BLaER1 (cell line): ENCODE measurements around the gene PFKFB1.

ENCODE experiments used
- H3K27ac ChIP-seq: shearing (Covaris generic); formaldehyde crosslinking; 2 replicates; pipeline ENCODE4 v1.8.1; 2022
- H3K27me3 ChIP-seq: shearing (Covaris generic); formaldehyde crosslinking; 2 replicates; pipeline ENCODE4 v1.8.1; 2022
- H3K36me3 ChIP-seq: shearing (Covaris generic); formaldehyde crosslinking; 2 replicates; pipeline ENCODE4 v1.8.1; 2022
- H3K4me1 ChIP-seq: shearing (Covaris generic); formaldehyde crosslinking; 2 replicates; pipeline ENCODE4 v1.8.1; 2022
- H3K4me2 ChIP-seq: shearing (Covaris generic); formaldehyde crosslinking; 2 replicates; pipeline ENCODE4 v1.8.1; 2022
- H3K4me3 ChIP-seq: shearing (Covaris generic); formaldehyde crosslinking; 2 replicates; pipeline ENCODE4 v1.8.1; 2022
- H3K9ac ChIP-seq: shearing (Covaris generic); formaldehyde crosslinking; 2 replicates; pipeline ENCODE4 v1.8.1; 2022
- H3K9me3 ChIP-seq: shearing (Covaris generic); formaldehyde crosslinking; 2 replicates; pipeline ENCODE4 v1.8.1; 2022
- H4K20me1 ChIP-seq: shearing (Covaris generic); formaldehyde crosslinking; 2 replicates; pipeline ENCODE4 v1.8.1; 2022
- Cebpa-rat ChIP-seq: shearing (Covaris generic); IDR thresholded peaks from 2 replicates; pipeline ENCODE4 v1.8.1; 2022

PFKFB1 gene

DNA sequence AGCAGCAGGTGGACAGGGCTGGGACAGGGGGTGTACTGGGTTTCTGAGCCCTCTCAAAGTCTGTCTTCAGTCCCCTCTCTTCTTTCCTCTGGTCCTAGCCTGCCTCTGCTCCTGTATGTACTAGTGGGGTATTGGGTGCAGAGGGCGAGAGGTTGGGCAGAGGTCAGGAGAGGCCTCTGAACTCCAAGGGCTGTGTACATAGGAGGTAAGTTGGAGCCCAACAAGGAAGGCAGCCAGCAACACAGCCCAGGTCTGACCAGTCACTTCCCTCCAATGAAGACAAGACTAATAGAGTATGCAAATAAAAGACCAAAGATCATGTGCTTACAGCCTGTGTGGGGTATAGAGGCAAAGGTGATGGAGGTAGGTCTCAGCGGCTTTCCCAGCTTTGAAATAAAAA, at the start of gene PFKFB1:
Gene PFKFB1 (minus strand): TSS at position 90 of the 400 bp plus-strand sequence. CDS start 181 bp downstream, outside the sequence.
- H3K27ac ChIP-seq = no peak within 1 kb of the TSS
- H3K9me3 ChIP-seq = no peaks in the 10 kb centered on the region
- no peaks in the 10 kb centered on the region for H4K20me1 ChIP-seq
- peaks cover under 1% of the 10 kb centered on the region; the same call in 1 of the 2 replicates for H3K4me1 ChIP-seq
- H3K27me3 ChIP-seq = peaks cover 97% of the 10 kb centered on the region
- TF ChIP-seq Cebpa-rat = no peak
- H3K9ac ChIP-seq = no peak within 1 kb of the TSS
- H3K36me3 ChIP-seq = no peaks in the 10 kb centered on the region
- H3K4me3 ChIP-seq = no peak within 1 kb of the TSS
- H3K4me2 ChIP-seq = no peak within 1 kb of the TSS

DNA sequence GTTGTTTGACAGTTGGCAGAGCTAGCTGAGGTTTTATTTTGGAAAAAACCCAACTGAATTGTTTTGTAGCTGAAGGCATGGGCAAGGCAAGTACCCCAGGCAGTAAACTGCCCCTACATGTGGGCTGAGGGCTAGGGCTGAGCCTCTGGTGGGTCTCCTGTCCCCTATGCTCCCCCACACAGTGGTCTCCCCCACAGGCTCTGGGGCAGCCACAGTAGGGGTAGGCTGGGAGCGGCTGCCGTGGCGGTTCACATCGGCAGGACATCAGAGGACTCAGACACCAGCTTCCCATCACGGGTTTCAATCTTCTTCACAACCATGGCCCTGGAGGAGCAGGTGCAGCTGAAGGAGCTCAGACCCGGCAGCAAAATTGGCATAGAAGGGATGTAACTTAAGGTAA, 47.5 kb upstream of the PFKFB1 start:
- TF ChIP-seq Cebpa-rat = no peak
- no peaks in the 10 kb centered on the region for H3K4me1 ChIP-seq
- H4K20me1 ChIP-seq = no peaks in the 10 kb centered on the region

DNA sequence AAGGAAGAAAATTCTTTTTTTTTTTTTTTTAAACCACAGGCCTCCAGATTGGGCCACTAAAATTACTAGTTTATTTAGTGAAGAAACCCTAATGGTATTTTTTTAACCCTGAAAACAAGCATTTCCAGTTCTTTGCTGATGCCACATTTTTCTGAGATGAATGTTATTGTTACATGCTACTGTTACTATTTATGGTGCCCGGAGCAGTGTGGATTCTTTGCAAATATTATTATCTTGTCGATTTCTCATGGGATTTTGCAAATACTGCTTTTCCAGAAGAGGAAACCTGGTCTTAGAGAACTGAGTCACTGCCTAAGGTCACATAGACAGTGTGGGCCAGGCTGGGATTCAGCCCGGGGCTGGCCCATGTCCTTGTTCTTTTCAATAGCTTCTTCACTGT, 45.5 kb upstream of the PFKFB1 start:
- Histone ChIP-seq H3K36me3 (no peaks in the 10 kb centered on the region), H3K4me2 (no peak overlapping the region), H3K9ac (no peak overlapping the region), H3K9me3 (peaks cover 11% of the 10 kb centered on the region; the same call in 1 of the 2 replicates), H3K4me3 (no peak overlapping the region), H4K20me1 (no peaks in the 10 kb centered on the region), H3K27ac (no peak overlapping the region), H3K4me1 (no peaks in the 10 kb centered on the region), H3K27me3 (0 out of 2 replicates have a peak, but pooled peaks cover 5% of the 10 kb centered on the region)
- TF ChIP-seq Cebpa-rat = no peak

More for the DNA sequence above, 47.5 kb upstream of the PFKFB1 start:
- Histone ChIP-seq H3K9me3 (peaks cover 6% of the 10 kb centered on the region; the same call in 1 of the 2 replicates), H3K4me2 (no peak overlapping the region), H3K27ac (no peak overlapping the region), H3K36me3 (no peaks in the 10 kb centered on the region), H3K4me3 (no peak overlapping the region), H3K9ac (no peak overlapping the region), H3K27me3 (0 out of 2 replicates have a peak, but pooled peaks cover 6% of the 10 kb centered on the region)

DNA sequence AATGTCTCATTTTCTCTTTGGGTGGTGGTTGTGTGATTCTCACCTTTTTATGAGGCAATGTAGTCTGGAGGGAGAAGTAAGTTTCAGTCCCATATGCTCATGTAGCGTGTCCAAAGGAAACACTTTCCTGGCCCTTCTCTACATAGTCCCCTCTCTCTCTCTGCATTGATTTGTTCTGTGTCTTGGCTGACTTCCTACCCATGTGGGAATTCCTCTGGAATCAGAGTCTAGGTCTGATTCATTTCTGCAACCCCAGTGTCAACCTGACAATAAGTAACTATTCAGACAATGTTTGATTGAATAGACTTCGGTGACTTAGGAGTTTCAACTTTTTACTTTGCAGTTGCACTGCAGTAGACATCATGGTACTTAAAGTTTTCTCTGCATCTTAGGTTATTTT, 39.4 kb upstream of the PFKFB1 start:
- no peak overlapping the region for H3K9ac ChIP-seq
- H3K27me3 ChIP-seq = peaks cover 43% of the 10 kb centered on the region
- peaks cover 5% of the 10 kb centered on the region; the same call in 1 of the 2 replicates for H3K9me3 ChIP-seq
- H4K20me1 ChIP-seq = no peaks in the 10 kb centered on the region
- no peak overlapping the region for H3K4me2 ChIP-seq
- H3K27ac ChIP-seq = no peak overlapping the region
- no peaks in the 10 kb centered on the region for H3K4me1 ChIP-seq
- no peak overlapping the region for H3K4me3 ChIP-seq
- TF ChIP-seq Cebpa-rat = no peak
- H3K36me3 ChIP-seq = no peaks in the 10 kb centered on the region

DNA sequence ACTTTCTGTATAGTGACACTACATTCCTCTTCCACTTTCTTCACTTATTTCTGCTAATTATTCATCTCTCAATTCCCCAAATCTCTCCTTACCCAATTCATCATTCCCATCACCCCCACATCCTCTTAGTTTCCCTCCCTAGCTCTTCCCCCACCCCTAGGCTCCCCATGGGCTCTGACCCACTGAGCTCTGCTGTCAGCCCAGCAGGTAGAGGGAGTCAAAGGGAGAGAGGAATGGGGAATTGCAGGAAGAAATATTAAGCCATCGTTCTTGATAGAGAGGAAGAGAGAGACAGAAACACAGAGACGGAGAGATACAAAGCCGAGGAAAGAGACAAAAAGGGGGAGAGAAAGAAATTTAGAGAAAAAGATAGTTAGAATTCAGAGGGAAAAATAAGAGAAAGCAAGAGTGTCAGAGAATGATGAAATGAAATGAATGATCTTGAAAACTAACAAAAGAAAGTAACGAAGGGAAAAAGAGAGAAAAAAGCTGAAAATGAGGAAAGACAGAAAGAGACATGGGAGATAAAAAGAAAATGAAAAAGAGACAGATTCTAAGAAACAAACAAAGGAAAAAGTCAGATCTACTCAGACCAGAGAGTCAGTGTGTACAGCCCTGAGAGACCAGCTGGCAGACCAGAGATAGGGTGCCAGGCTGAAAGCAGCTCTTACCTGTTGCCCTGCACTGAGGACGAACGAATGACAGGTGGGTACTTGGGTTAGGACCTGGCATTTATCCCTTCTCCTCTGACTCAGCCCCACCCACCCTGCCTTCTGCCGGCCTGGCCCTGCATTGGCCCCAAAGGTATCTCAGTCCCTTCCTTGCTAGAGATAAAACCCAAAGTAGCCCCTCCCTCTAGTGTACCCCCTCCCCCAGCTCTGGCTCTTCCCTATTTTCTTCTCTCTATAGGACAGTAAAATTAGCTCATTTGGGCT, 36.5 kb upstream of the PFKFB1 start, which contains the start of gene ALAS2:
Gene ALAS2 (minus strand): TSS at position 707 of the 935 bp plus-strand sequence. CDS start 4,977 bp downstream, outside the sequence.
- H4K20me1 ChIP-seq = no peaks in the 10 kb centered on the region
- no peaks in the 10 kb centered on the region for H3K4me1 ChIP-seq
- peaks cover 72% of the 10 kb centered on the region for H3K27me3 ChIP-seq
- H3K36me3 ChIP-seq = no peaks in the 10 kb centered on the region
- H3K27ac ChIP-seq = no peak within 1 kb of the TSS
- H3K4me3 ChIP-seq = no peak within 1 kb of the TSS
- no peak for TF ChIP-seq Cebpa-rat
- H3K9ac ChIP-seq = no peak within 1 kb of the TSS
- H3K9me3 ChIP-seq = peaks cover 5% of the 10 kb centered on the region; the same call in 1 of the 2 replicates
- no peak within 1 kb of the TSS for H3K4me2 ChIP-seq

DNA sequence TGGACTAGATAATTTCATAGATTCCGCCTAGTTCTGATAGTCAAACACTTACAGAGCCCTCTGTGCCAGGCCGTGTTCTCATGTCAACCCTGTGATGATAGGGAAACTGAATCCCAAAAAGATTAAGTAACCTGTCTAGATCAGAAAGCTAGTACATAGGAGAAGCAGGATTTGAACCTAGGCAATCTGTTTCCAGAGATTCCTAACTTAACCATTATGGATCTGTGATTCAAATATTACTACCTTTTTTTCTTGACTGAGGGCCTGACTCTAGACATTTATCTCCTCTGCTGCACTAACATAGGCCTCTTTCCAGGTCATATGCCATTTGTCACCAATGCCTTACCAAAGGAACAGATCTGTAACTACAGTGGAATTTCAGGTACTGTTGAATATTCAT, 35.3 kb upstream of the PFKFB1 start:
- no peaks in the 10 kb centered on the region for H3K9me3 ChIP-seq
- no peaks in the 10 kb centered on the region for H3K36me3 ChIP-seq
- no peaks in the 10 kb centered on the region for H3K4me1 ChIP-seq
- no peaks in the 10 kb centered on the region; the same call in 1 of the 2 replicates for H4K20me1 ChIP-seq
- peaks cover 84% of the 10 kb centered on the region for H3K27me3 ChIP-seq
- no peak overlapping the region for H3K4me2 ChIP-seq
- no peak overlapping the region for H3K9ac ChIP-seq
- TF ChIP-seq Cebpa-rat = no peak
- H3K27ac ChIP-seq = no peak overlapping the region
- H3K4me3 ChIP-seq = no peak overlapping the region

DNA sequence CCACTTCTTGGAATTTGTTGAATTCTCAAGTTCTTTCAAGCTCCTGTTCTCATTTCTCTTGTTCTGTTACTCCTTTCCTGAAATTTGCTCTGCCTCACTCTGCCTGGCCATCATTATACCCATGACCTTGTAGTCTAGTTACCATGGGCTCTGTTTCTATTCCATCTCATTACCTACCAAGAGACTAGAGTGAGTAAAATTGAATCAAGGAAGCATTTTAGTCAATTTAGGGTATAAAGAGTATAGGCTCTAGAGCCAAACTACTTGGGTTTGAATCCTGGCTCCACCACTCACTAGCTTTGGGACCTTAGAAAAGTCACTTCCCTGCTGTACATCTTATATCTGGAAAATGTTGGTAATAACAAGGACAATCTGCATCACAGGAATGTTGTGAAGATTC, 34.6 kb upstream of the PFKFB1 start:
- Histone ChIP-seq H4K20me1 (no peaks in the 10 kb centered on the region; the same call in 1 of the 2 replicates), H3K27ac (no peak overlapping the region), H3K36me3 (no peaks in the 10 kb centered on the region), H3K4me3 (no peak overlapping the region), H3K4me1 (no peaks in the 10 kb centered on the region), H3K4me2 (no peak overlapping the region), H3K9me3 (no peaks in the 10 kb centered on the region), H3K9ac (no peak overlapping the region), H3K27me3 (peaks cover 91% of the 10 kb centered on the region)
- no peak for TF ChIP-seq Cebpa-rat

DNA sequence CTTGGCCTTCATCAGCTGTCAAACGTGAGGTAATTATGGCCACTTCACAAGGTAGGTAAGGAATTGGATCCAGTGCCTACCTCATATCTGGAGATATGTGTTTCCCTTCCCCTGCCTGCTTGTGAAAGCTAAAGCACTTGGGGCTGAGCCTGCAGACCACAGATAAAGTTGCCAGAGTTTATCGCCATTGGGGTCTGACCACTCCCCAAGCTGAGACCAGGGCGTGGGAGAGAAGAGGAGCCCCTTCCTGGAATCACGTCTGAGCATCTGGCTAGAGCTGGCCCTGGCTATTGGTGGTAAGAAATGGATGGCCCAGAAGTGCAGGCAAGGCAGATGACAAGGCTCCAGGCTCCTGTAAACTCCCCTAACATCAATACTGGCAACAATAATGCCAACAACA, 34.1 kb upstream of the PFKFB1 start:
- Histone ChIP-seq H3K27me3 (peaks cover 90% of the 10 kb centered on the region), H3K27ac (no peak overlapping the region), H3K9me3 (no peaks in the 10 kb centered on the region), H4K20me1 (no peaks in the 10 kb centered on the region; the same call in 1 of the 2 replicates), H3K4me2 (no peak overlapping the region), H3K4me3 (no peak overlapping the region), H3K4me1 (no peaks in the 10 kb centered on the region), H3K9ac (no peak overlapping the region), H3K36me3 (no peaks in the 10 kb centered on the region)
- TF ChIP-seq Cebpa-rat = no peak

DNA sequence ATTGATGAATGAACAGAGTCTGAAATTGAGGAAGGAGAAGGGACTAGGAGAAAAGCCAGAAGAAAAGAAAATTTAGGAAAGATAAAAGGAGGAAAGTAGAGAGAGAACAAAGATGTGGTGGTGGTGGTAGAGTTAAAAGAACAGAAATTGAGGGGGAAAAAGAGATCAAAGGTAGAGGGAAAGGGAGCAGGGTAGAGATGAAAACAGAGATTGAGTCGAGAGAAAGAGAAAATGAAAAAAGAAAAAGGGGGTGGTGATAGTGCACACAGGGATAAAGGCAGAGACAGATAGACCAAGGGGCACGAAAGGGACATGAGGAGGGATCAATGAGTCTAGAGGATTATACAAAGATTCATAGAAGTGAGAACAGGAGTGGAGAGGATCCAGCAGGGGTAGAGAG, 32.9 kb upstream of the PFKFB1 start:
- TF ChIP-seq Cebpa-rat = no peak
- H3K27ac ChIP-seq = no peak overlapping the region
- H3K4me3 ChIP-seq = no peak overlapping the region
- peaks cover 82% of the 10 kb centered on the region for H3K27me3 ChIP-seq
- H4K20me1 ChIP-seq = no peaks in the 10 kb centered on the region; the same call in 1 of the 2 replicates
- H3K9ac ChIP-seq = no peak overlapping the region
- H3K9me3 ChIP-seq = no peaks in the 10 kb centered on the region
- no peaks in the 10 kb centered on the region for H3K4me1 ChIP-seq
- no peak overlapping the region for H3K4me2 ChIP-seq
- H3K36me3 ChIP-seq = no peaks in the 10 kb centered on the region

DNA sequence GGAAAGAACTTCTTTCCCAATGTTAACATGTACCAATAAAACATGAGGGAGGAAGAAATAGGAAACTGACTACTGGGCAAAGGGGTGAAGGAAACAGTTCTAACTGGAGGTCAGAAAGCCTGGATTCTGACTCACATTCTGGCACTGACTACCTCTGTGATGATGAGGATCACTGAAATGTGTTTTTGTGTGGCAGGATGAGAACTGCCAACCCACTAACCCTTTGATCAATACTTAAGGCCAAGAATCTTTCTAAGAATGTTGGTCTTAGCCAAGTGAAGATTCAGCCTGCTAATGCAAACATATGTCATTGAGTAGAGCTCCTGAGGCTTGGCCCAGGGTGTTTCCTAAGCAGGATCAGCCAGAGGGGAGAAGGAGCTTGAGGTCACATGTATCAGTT, 32.2 kb upstream of the PFKFB1 start:
- Histone ChIP-seq H3K27me3 (peaks cover 80% of the 10 kb centered on the region), H3K4me2 (no peak overlapping the region)

More for the DNA sequence above, 32.2 kb upstream of the PFKFB1 start:
- Histone ChIP-seq H4K20me1 (no peaks in the 10 kb centered on the region; the same call in 1 of the 2 replicates), H3K4me1 (no peaks in the 10 kb centered on the region), H3K9me3 (no peaks in the 10 kb centered on the region), H3K4me3 (no peak overlapping the region), H3K9ac (no peak overlapping the region), H3K27ac (no peak overlapping the region), H3K36me3 (no peaks in the 10 kb centered on the region)
- TF ChIP-seq Cebpa-rat = no peak
